ENCODE measurements around the gene CFAP77. TPM values are rescaled to one million over a fixed set of nuclear protein-coding genes. Genes with fewer than 3 reads are reported as not detected.

The CFAP77 gene
- total and polyA plus RNA-seq, 10 of the 15 experiments (the other 5 are each of a cell fraction or from before 2014, with no cell fraction given): 0.33 TPM; not detected in 9

DNA sequence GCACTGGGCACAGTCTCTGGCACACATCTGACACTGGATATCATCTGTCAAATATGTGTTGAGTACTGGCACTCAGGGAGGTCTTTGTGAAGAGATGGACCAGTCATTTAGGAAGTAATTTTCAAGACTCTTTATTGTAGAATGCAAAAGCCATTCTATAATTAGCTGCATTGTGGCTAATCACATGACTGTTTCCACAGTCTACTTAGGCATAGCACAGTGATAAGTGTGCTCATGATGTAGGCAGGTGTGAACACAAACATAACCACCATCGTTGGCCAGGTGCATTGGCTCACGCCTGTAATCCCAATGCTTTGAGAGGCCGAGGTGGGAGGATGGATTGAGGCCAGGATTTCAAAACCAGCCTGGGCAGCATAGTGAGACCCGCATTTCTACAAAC lies 62.2 kb downstream of the CFAP77 start (continued):
- TF ChIP-seq RCOR1 (conservative IDR thresholded peaks at IDR 0.05; ENCODE audit: low read depth, low read length): no peak
- TF ChIP-seq TCF12 (IDR thresholded peaks at IDR 0.05; ENCODE audit: low read depth, low read length): no peak
- no peak for TF ChIP-seq SREBF1 (IDR thresholded peaks at IDR 0.05; ENCODE audit: low read length)
- no peak for TF ChIP-seq PAX5 (IDR thresholded peaks at IDR 0.05; ENCODE audit: borderline replicate concordance, low read depth, low read length)
- no peak for TF ChIP-seq KDM1A (IDR thresholded peaks at IDR 0.05; ENCODE audit: borderline replicate concordance)
- TF ChIP-seq RUNX3 (IDR thresholded peaks at IDR 0.05; ENCODE audit: low read length): peak; percentile 36; the same call in 1 of the 2 replicates
- no peak for TF ChIP-seq POLR2AphosphoS2 (IDR thresholded peaks at IDR 0.05; ENCODE audit: low read depth, low read length)
- TF ChIP-seq ZBED1 (IDR thresholded peaks at IDR 0.05; ENCODE audit: borderline replicate concordance): no peak
- TF ChIP-seq ZNF24 (IDR thresholded peaks at IDR 0.05): no peak
- no peak for TF ChIP-seq TAF1 (IDR thresholded peaks at IDR 0.05; ENCODE audit: borderline replicate concordance, low read depth, low read length)
- TF ChIP-seq, protein P1, sequence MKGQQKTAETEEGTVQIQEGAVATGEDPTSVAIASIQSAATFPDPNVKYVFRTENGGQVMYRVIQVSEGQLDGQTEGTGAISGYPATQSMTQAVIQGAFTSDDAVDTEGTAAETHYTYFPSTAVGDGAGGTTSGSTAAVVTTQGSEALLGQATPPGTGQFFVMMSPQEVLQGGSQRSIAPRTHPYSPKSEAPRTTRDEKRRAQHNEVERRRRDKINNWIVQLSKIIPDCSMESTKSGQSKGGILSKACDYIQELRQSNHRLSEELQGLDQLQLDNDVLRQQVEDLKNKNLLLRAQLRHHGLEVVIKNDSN (IDR thresholded peaks at IDR 0.05; ENCODE audit: borderline replicate concordance, extremely low read length, insufficient read depth, low read depth, low read length): no peak
- TF ChIP-seq, protein P2, sequence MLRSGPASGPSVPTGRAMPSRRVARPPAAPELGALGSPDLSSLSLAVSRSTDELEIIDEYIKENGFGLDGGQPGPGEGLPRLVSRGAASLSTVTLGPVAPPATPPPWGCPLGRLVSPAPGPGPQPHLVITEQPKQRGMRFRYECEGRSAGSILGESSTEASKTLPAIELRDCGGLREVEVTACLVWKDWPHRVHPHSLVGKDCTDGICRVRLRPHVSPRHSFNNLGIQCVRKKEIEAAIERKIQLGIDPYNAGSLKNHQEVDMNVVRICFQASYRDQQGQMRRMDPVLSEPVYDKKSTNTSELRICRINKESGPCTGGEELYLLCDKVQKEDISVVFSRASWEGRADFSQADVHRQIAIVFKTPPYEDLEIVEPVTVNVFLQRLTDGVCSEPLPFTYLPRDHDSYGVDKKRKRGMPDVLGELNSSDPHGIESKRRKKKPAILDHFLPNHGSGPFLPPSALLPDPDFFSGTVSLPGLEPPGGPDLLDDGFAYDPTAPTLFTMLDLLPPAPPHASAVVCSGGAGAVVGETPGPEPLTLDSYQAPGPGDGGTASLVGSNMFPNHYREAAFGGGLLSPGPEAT (IDR thresholded peaks at IDR 0.05; ENCODE audit: low read depth): 0 out of 2 replicates have a peak, but pooled peaks have one; percentile 54
- TF ChIP-seq EP300 (IDR thresholded peaks at IDR 0.05; ENCODE audit: borderline replicate concordance in 1 of 2, control insufficient read depth in 1 of 2, low read depth in 2 of 2, low read length in 2 of 2): peak in 1 of 2 experiments; percentile 46; a peak in 1 of 4 replicates
- TF ChIP-seq BHLHE40 (IDR thresholded peaks at IDR 0.05; ENCODE audit: borderline replicate concordance in 1 of 2, low read depth in 2 of 2, low read length in 1 of 2): peak; percentile 68 to 87; a peak in 3 of 4 replicates
